PFSK-1 (cell line): ENCODE results near the gene INSM1.

Source experiments
- FOXP2 ChIP-seq: optimal IDR thresholded peaks from 2 replicates; pipeline ENCODE3; 2011; ENCODE audit warnings: borderline replicate concordance, control low read depth, inconsistent platforms; ENCODE audit not compliant: insufficient read depth; ENCODE audit errors: extremely low read length, extremely low read depth
- POLR2AphosphoS5 ChIP-seq: IDR thresholded peaks from 2 replicates; pipeline ENCODE4 v1.6.1; 2012; ENCODE audit warnings: low read depth, mild to moderate bottlenecking, control low read depth, low read length, moderate library complexity
- REST ChIP-seq, 2 experiments: IDR thresholded peaks; 2 replicates each; pipeline versions ENCODE4 v1.6.1 to v1.8.0; 2011 to 2012; ENCODE audit warnings: low read depth in 2 of 2, low read length in 2 of 2, control low read depth in 1 of 2, inconsistent platforms in 1 of 2, mild to moderate bottlenecking in 1 of 2, moderate library complexity in 1 of 2; ENCODE audit not compliant: insufficient read depth in 1 of 2
- SIN3A ChIP-seq: IDR thresholded peaks from 2 replicates; pipeline ENCODE4 v1.6.1; 2012; ENCODE audit warnings: mild to moderate bottlenecking, low read length, moderate library complexity, borderline replicate concordance; ENCODE audit not compliant: insufficient read depth
- TAF1 ChIP-seq: IDR thresholded peaks from 2 replicates; pipeline ENCODE4 v1.6.1; 2012; ENCODE audit warnings: low read length, control low read depth, borderline replicate concordance; ENCODE audit not compliant: insufficient read depth

Gene INSM1

GRCh38 chr20:20365480-20366161 lies 2.3 kb upstream of the INSM1 start:
- TF ChIP-seq REST (IDR thresholded peaks at IDR 0.05; ENCODE audit: insufficient read depth in 1 of 2, low read depth in 2 of 2, low read length in 2 of 2) (no peak), TAF1 (no peak), SIN3A (no peak), POLR2AphosphoS5 (no peak), FOXP2 (no peak)

- no peak for TF ChIP-seq TAF1
- no peak for TF ChIP-seq FOXP2
- no peak for TF ChIP-seq REST (IDR thresholded peaks at IDR 0.05; ENCODE audit: insufficient read depth in 1 of 2, low read depth in 2 of 2, low read length in 2 of 2)
- TF ChIP-seq SIN3A: no peak
- no peak for TF ChIP-seq POLR2AphosphoS5
Observed at GRCh38 chr20:20366551-20366875, 1.4 kb upstream of the INSM1 start.

- TF ChIP-seq REST (IDR thresholded peaks at IDR 0.05; ENCODE audit: insufficient read depth in 1 of 2, low read depth in 2 of 2, low read length in 2 of 2): no peak
- no peak for TF ChIP-seq POLR2AphosphoS5
- TF ChIP-seq TAF1: no peak
- TF ChIP-seq FOXP2: no peak
- TF ChIP-seq SIN3A: no peak
Observed at GRCh38 chr20:20366876-20367574, 879 bp upstream of the INSM1 start.

- TF ChIP-seq POLR2AphosphoS5 (no peak), FOXP2 (no peak), REST (IDR thresholded peaks at IDR 0.05; ENCODE audit: insufficient read depth in 1 of 2, low read depth in 2 of 2, low read length in 2 of 2) (no peak), SIN3A (no peak), TAF1 (no peak)
Observed at GRCh38 chr20:20368418-20369249, 730 bp downstream of the INSM1 start.
